PC-3 (cell line): ENCODE measurements around the gene GRID2IP.

ENCODE experiments used
- CTCF ChIP-seq: fragments of 300-600 bp; sonication (generic); conservative IDR thresholded peaks from 2 replicates; pipeline ENCODE4 v1.5.1; 2017; ENCODE audit warnings: antibody characterized with exemption, low read depth, mild to moderate bottlenecking, low read length
- EZH2phosphoT487 ChIP-seq: fragments of 300-600 bp; sonication (generic); IDR thresholded peaks from 2 replicates; pipeline ENCODE4 v1.6.1; 2018; ENCODE audit warnings: mild to moderate bottlenecking, antibody characterized with exemption, low read length, borderline replicate concordance

- no peak for TF ChIP-seq CTCF
- no peak for TF ChIP-seq EZH2phosphoT487
These were observed 25.0 kb upstream of the GRID2IP start for GRCh38 chr7:6576024-6576866.
